Trophoblast cell (in vitro differentiated cells and primary cell): Measurements from ENCODE around the gene KCNK13.

ENCODE experiments used
- DNase-seq, 2 donors: peaks; one replicate each; pipeline ENCODE4 v3.0.0-alpha.2; 2016
- H2AFZ ChIP-seq: 2 replicates; pipeline ENCODE4 v1.6.1; 2013; ENCODE audit warnings: low read length, moderate library complexity, mild to moderate bottlenecking; ENCODE audit not compliant: insufficient read depth, poor library complexity
- H2AK5ac ChIP-seq: 2 replicates; pipeline ENCODE4 v1.6.1; 2013; ENCODE audit warnings: mild to moderate bottlenecking, low read length
- H2BK120ac ChIP-seq: 2 replicates; pipeline ENCODE4 v1.6.1; 2013; ENCODE audit warnings: low read length, mild to moderate bottlenecking, moderate library complexity; ENCODE audit not compliant: insufficient read depth, poor library complexity
- H2BK12ac ChIP-seq: 2 replicates; pipeline ENCODE4 v1.6.1; 2013; ENCODE audit warnings: mild to moderate bottlenecking, low read length, moderate library complexity
- H2BK5ac ChIP-seq: 2 replicates; pipeline ENCODE4 v1.6.1; 2013; ENCODE audit warnings: low read length, low read depth, moderate library complexity, mild to moderate bottlenecking; ENCODE audit not compliant: poor library complexity
- H3K14ac ChIP-seq: 2 replicates; pipeline ENCODE4 v1.6.1; 2013; ENCODE audit warnings: mild to moderate bottlenecking, low read length
- H3K18ac ChIP-seq: 2 replicates; pipeline ENCODE4 v1.6.1; 2013; ENCODE audit warnings: mild to moderate bottlenecking, low read length
- H3K23ac ChIP-seq: 2 replicates; pipeline ENCODE4 v1.6.1; 2013; ENCODE audit warnings: low read length
- H3K27ac ChIP-seq: 2 replicates; pipeline ENCODE4 v1.5.1; 2013; ENCODE audit warnings: low read depth, mild to moderate bottlenecking, inconsistent platforms, low read length, moderate library complexity
- H3K27me3 ChIP-seq: 2 replicates; pipeline ENCODE4 v1.6.1; 2013; ENCODE audit warnings: inconsistent platforms, mild to moderate bottlenecking, low read length, moderate library complexity; ENCODE audit not compliant: insufficient read depth
- H3K36me3 ChIP-seq, 2 experiments: 1 replicate in 1 of 2; 2 replicates in 1 of 2; pipeline ENCODE4 v1.6.1; 2013; ENCODE audit warnings: low read length in 2 of 2, mild to moderate bottlenecking in 2 of 2, moderate library complexity in 1 of 2; ENCODE audit not compliant: insufficient read depth in 2 of 2, control insufficient read depth in 1 of 2
- H3K4ac ChIP-seq: 2 replicates; pipeline ENCODE4 v1.6.1; 2013; ENCODE audit warnings: low read depth, mild to moderate bottlenecking, low read length, moderate library complexity
- H3K4me1 ChIP-seq, 2 experiments: 1 replicate in 1 of 2; 2 replicates in 1 of 2; pipeline ENCODE4 v1.6.1; 2013; ENCODE audit warnings: low read length in 2 of 2, mild to moderate bottlenecking in 2 of 2, moderate library complexity in 1 of 2; ENCODE audit not compliant: insufficient read depth in 2 of 2, control insufficient read depth in 1 of 2
- H3K4me2 ChIP-seq: 2 replicates; pipeline ENCODE4 v1.6.1; 2013; ENCODE audit warnings: inconsistent platforms, mild to moderate bottlenecking, low read length, moderate library complexity
- H3K4me3 ChIP-seq: 2 replicates; pipeline ENCODE4 v1.5.1; 2013; ENCODE audit warnings: mild to moderate bottlenecking, low read depth, low read length, inconsistent platforms
- H3K79me1 ChIP-seq: one replicate; pipeline ENCODE4 v1.6.1; 2013; ENCODE audit warnings: low read length
- H3K79me2 ChIP-seq: 2 replicates; pipeline ENCODE4 v1.6.1; 2013; ENCODE audit warnings: low read length, mild to moderate bottlenecking; ENCODE audit not compliant: control insufficient read depth, insufficient read depth, poor library complexity
- H3K9ac ChIP-seq: 2 replicates; pipeline ENCODE4 v1.6.1; 2013; ENCODE audit warnings: mild to moderate bottlenecking, low read length
- H3K9me3 ChIP-seq: 2 replicates; pipeline ENCODE4 v1.6.1; 2013; ENCODE audit warnings: low read depth, mild to moderate bottlenecking, control low read depth, inconsistent platforms, low read length; ENCODE audit not compliant: insufficient read depth
- H4K12ac ChIP-seq: 2 replicates; pipeline ENCODE4 v1.6.1; 2013; ENCODE audit warnings: low read depth, mild to moderate bottlenecking, low read length, moderate library complexity
- H4K8ac ChIP-seq: 2 replicates; pipeline ENCODE4 v1.6.1; 2013; ENCODE audit warnings: low read depth, mild to moderate bottlenecking, low read length, moderate library complexity
- H4K91ac ChIP-seq: one replicate; pipeline ENCODE4 v1.6.1; 2013; ENCODE audit warnings: low read depth, mild to moderate bottlenecking, low read length, moderate library complexity
- WGBS: extraction: QIAGEN DNeasy Blood & Tissue Kit; methylation state at CpG from one replicate; pipeline ENCODE4 v1.1.7; 2013; ENCODE audit warnings: missing lambda C conversion rate; ENCODE audit not compliant: insufficient read length, insufficient coverage; ENCODE audit errors: extremely low coverage; 5-methylcytosine and 5-hydroxymethylcytosine counted together

KCNK13 gene

GRCh38 chr14:90118027-90118426, 56.2 kb downstream of the KCNK13 start:
- Histone ChIP-seq H3K9ac (no peak overlapping the region), H3K4me1 (no peaks in the 10 kb centered on the region), H3K79me2 (no peaks in the 10 kb centered on the region), H4K12ac (no peak overlapping the region), H3K36me3 (no peaks in the 10 kb centered on the region), H2BK5ac (no peak overlapping the region), H4K8ac (no peak overlapping the region), H3K27me3 (no peaks in the 10 kb centered on the region), H3K4me3 (no peak overlapping the region), H3K14ac (no peak overlapping the region), H3K23ac (no peak overlapping the region), H2BK120ac (no peak overlapping the region), H4K91ac (no peak overlapping the region), H2AK5ac (no peak overlapping the region), H3K9me3 (no peaks in the 10 kb centered on the region), H2BK12ac (no peak overlapping the region), H3K79me1 (no peaks in the 10 kb centered on the region), H3K4ac (no peak overlapping the region), H2AFZ (no peak overlapping the region), H3K18ac (no peak overlapping the region), H3K27ac (no peak overlapping the region), H3K4me2 (no peak overlapping the region)
- no peak for DNase-seq
- no CpG with 5 or more reads among the region's 3 CpGs for WGBS

- Histone ChIP-seq H4K91ac (no peak overlapping the region), H3K27me3 (no peaks in the 10 kb centered on the region), H3K4me2 (no peak overlapping the region), H3K4me3 (no peak overlapping the region), H3K4me1 (no peaks in the 10 kb centered on the region), H2AK5ac (no peak overlapping the region), H3K23ac (no peak overlapping the region), H2AFZ (no peak overlapping the region), H3K36me3 (no peaks in the 10 kb centered on the region), H2BK5ac (no peak overlapping the region), H2BK12ac (no peak overlapping the region), H2BK120ac (no peak overlapping the region), H3K9ac (no peak overlapping the region), H3K79me2 (no peaks in the 10 kb centered on the region), H3K27ac (no peak overlapping the region), H3K4ac (no peak overlapping the region), H3K18ac (no peak overlapping the region), H3K9me3 (no peaks in the 10 kb centered on the region), H4K8ac (no peak overlapping the region), H3K79me1 (no peaks in the 10 kb centered on the region), H3K14ac (no peak overlapping the region), H4K12ac (no peak overlapping the region)
- no CpG with 5 or more reads among the region's 15 CpGs for WGBS
- DNase-seq, result no peak
Measured at GRCh38 chr14:90126260-90126659, 64.5 kb downstream of the KCNK13 start.

- Histone ChIP-seq H3K79me2 (no peaks in the 10 kb centered on the region), H3K79me1 (no peaks in the 10 kb centered on the region), H3K4me2 (no peak overlapping the region), H3K9me3 (no peaks in the 10 kb centered on the region), H4K12ac (no peak overlapping the region), H3K27me3 (no peaks in the 10 kb centered on the region), H4K91ac (no peak overlapping the region), H4K8ac (no peak overlapping the region), H2BK5ac (no peak overlapping the region), H2AFZ (no peak overlapping the region), H2AK5ac (no peak overlapping the region), H3K36me3 (no peaks in the 10 kb centered on the region), H2BK12ac (no peak overlapping the region), H3K18ac (no peak overlapping the region), H3K9ac (no peak overlapping the region), H3K14ac (no peak overlapping the region), H2BK120ac (no peak overlapping the region), H3K23ac (no peak overlapping the region), H3K4me3 (no peak overlapping the region), H3K4ac (no peak overlapping the region), H3K27ac (no peak overlapping the region), H3K4me1 (peaks cover 0 to 3% of the 10 kb centered on the region in 2 experiments)
- no CpG with 5 or more reads among the region's 10 CpGs for WGBS
- DNase-seq, result peak in 1 of 2 donors; percentile 24
Measured at GRCh38 chr14:90132821-90133570, 71.2 kb downstream of the KCNK13 start.

- DNase-seq, result no peak
- Histone ChIP-seq H3K4ac (no peak overlapping the region), H3K4me2 (no peak overlapping the region), H3K4me3 (no peak overlapping the region), H2AK5ac (no peak overlapping the region), H3K9me3 (no peaks in the 10 kb centered on the region), H2BK120ac (no peak overlapping the region), H3K79me1 (peaks cover 5% of the 10 kb centered on the region), H3K36me3 (no peaks in the 10 kb centered on the region), H4K8ac (no peak overlapping the region), H3K79me2 (no peaks in the 10 kb centered on the region), H3K4me1 (peaks cover 9 to 12% of the 10 kb centered on the region in 2 experiments), H2BK12ac (no peak overlapping the region), H2AFZ (no peak overlapping the region), H4K91ac (no peak overlapping the region), H3K9ac (no peak overlapping the region), H3K27me3 (no peaks in the 10 kb centered on the region), H3K18ac (no peak overlapping the region), H3K14ac (no peak overlapping the region), H3K23ac (no peak overlapping the region), H2BK5ac (no peak overlapping the region), H3K27ac (no peak overlapping the region), H4K12ac (no peak overlapping the region)
- no CpG with 5 or more reads among the region's 4 CpGs for WGBS
Measured at GRCh38 chr14:90136904-90137303, 75.1 kb downstream of the KCNK13 start.
